ENCODE data around the gene FANK1. TPM values are rescaled to one million over a fixed set of nuclear protein-coding genes. Genes with fewer than 3 reads are reported as not detected.

The FANK1 gene
- total and polyA plus RNA-seq, 2 donors (not counting 1 experiment from before 2014, with no cell fraction given), result 0.13 TPM; not detected in 1

DNA sequence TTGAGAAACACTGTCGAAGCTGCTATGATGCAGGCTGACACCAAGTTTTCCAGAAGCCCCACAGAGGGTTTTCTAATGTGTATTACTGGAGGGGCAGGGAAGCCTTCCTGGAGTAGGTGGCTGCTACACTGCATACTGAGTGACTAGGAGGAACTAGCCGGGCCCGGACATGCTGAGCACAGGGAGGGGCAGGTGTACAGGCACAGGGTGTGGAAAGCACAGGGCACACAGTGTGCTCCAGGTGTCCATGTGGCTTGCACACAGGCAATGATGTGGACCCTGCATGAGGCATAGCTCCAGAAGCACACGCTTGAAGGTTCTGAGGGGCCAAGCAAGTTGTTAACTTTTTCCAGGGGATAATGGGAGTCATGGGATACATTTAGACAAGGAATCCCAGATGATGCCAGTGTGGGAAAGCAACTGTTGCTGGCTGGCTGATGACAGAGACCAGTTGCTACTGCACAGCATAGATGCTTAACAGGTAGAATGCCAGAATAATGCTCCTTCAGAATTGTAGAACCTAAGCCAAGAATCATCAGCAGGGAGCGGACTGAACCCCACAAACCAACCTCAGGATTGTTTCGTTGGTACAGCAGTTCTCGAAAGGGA is 29.8 kb upstream of the FANK1 start:
- WGBS (ENCODE audit: insufficient coverage), result 97% methylated on average over 7 of the region's 7 CpGs
- H3K9me3 ChIP-seq (ENCODE audit: control extremely low read depth in 1 of 3, control insufficient read depth in 2 of 3, insufficient read depth in 1 of 3, low read length in 2 of 3), result no peaks in the 10 kb centered on the region
- intact Hi-C loops (cut with micrococcal nuclease), result loop anchor here (5.0 kb wide), 1 partner anchor 116 kb away; no protein-coding TSS in a partner anchor
- no peak overlapping the region for H3K9ac ChIP-seq (ENCODE audit: low read length)
- DNase-seq (no peak), ATAC-seq (ENCODE audit: low read depth) (no peak)
- H3K4me3 ChIP-seq (ENCODE audit: control extremely low read depth in 1 of 5, extremely low read depth in 1 of 5, insufficient read depth in 1 of 5, low read depth in 2 of 5, low read length in 4 of 5), result no peak overlapping the region
- no peaks in the 10 kb centered on the region for H4K20me1 ChIP-seq (ENCODE audit: control insufficient read depth, insufficient read depth, low read length, poor library complexity, severe bottlenecking)
- H3K27ac ChIP-seq (ENCODE audit: low read length in 2 of 2), result no peak overlapping the region
- no peaks in the 10 kb centered on the region for H3K9me3 Mint-ChIP-seq (ENCODE audit: insufficient read depth)
- no peak overlapping the region for H3K4me2 ChIP-seq (replicated peaks; ENCODE audit: low read depth, low read length, poor library complexity, severe bottlenecking)
- H3K27me3 Mint-ChIP-seq, result no peaks in the 10 kb centered on the region
- no peak overlapping the region for H3K4me3 Mint-ChIP-seq
- no peak for TF ChIP-seq EZH2 (IDR thresholded peaks at IDR 0.05; ENCODE audit: borderline replicate concordance, insufficient read depth, low read depth, low read length, poor library complexity, severe bottlenecking)
- TF ChIP-seq, protein P1, sequence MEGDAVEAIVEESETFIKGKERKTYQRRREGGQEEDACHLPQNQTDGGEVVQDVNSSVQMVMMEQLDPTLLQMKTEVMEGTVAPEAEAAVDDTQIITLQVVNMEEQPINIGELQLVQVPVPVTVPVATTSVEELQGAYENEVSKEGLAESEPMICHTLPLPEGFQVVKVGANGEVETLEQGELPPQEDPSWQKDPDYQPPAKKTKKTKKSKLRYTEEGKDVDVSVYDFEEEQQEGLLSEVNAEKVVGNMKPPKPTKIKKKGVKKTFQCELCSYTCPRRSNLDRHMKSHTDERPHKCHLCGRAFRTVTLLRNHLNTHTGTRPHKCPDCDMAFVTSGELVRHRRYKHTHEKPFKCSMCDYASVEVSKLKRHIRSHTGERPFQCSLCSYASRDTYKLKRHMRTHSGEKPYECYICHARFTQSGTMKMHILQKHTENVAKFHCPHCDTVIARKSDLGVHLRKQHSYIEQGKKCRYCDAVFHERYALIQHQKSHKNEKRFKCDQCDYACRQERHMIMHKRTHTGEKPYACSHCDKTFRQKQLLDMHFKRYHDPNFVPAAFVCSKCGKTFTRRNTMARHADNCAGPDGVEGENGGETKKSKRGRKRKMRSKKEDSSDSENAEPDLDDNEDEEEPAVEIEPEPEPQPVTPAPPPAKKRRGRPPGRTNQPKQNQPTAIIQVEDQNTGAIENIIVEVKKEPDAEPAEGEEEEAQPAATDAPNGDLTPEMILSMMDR (IDR thresholded peaks at IDR 0.05), result no peak
- no peaks in the 10 kb centered on the region for H3K36me3 ChIP-seq (replicated peaks in 1 of 2; ENCODE audit: control extremely low read depth in 1 of 2, control insufficient read depth in 1 of 2, extremely low read depth in 1 of 2, insufficient read depth in 2 of 2, low read length in 1 of 2)
- H3K4me1 ChIP-seq (ENCODE audit: control insufficient read depth in 2 of 2, insufficient read depth in 2 of 2, low read length in 2 of 2), result no peaks in the 10 kb centered on the region
- no peaks in the 10 kb centered on the region for H3K4me1 Mint-ChIP-seq
- CTCF ChIA-PET, result interaction anchor here (0.7 to 1.2 kb wide), 2 partner anchors 16 kb away, joined by 3 read pairs; no protein-coding TSS in a partner anchor
- no peak overlapping the region for H3K27ac Mint-ChIP-seq
- H3K79me2 ChIP-seq (ENCODE audit: control insufficient read depth, insufficient read depth, low read length), result no peaks in the 10 kb centered on the region
- POLR2A ChIA-PET, result no interaction called here
- no peak overlapping the region for H2AFZ ChIP-seq (ENCODE audit: insufficient read depth, low read depth, low read length, poor library complexity, severe bottlenecking)
- no peaks in the 10 kb centered on the region for H3K27me3 ChIP-seq (replicated peaks in 1 of 4; ENCODE audit: control extremely low read depth in 1 of 4, control insufficient read depth in 3 of 4, insufficient read depth in 4 of 4, low read length in 3 of 4)

DNA sequence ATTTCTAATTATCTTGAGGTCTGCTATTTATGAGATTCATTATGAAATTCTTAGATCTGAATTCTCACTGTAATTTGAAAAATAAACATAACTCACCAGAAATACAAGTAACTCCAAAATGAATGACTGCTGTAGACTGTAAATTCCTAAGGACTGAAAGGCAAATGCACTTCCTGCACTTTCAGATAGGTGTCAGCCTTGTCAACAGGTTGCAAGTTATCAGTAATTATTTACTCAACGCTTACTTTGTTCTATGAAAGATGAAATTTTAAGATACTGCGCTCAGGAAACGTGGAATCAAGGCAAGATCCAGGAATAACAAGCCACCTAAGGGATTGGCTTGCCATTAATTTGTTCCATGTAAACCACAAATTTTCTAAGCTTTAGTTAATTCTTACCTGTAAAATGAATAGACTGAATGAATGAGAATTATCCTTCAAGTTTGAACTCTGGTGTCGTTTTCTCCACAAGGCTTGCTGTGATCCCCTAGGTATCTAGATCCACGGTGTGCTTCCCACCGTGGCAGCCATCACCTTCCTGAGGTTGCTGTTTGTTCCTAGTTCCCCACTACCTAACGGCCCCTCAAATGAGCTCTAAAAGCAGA is 27.9 kb upstream of the FANK1 start:
- no peak overlapping the region for H3K4me2 ChIP-seq (replicated peaks; ENCODE audit: low read depth, low read length, poor library complexity, severe bottlenecking)
- DNase-seq, result peak; percentile 30
- ATAC-seq (ENCODE audit: low read depth), result no peak
- intact Hi-C loops (cut with micrococcal nuclease), result loop anchor here (2.0 to 5.0 kb wide), 2 partner anchors 114 to 880 kb away; no protein-coding TSS in a partner anchor
- H3K27ac ChIP-seq (ENCODE audit: low read length in 2 of 2), result no peak overlapping the region
- H3K9me3 ChIP-seq (ENCODE audit: control extremely low read depth in 1 of 3, control insufficient read depth in 2 of 3, insufficient read depth in 1 of 3, low read length in 2 of 3), result no peaks in the 10 kb centered on the region
- H2AFZ ChIP-seq (ENCODE audit: insufficient read depth, low read depth, low read length, poor library complexity, severe bottlenecking), result no peak overlapping the region
- Mint-ChIP-seq H3K4me3 (no peak overlapping the region), H3K9me3 (ENCODE audit: insufficient read depth) (no peaks in the 10 kb centered on the region), H3K27me3 (no peaks in the 10 kb centered on the region), H3K27ac (no peak overlapping the region), H3K4me1 (no peaks in the 10 kb centered on the region)
- no peak overlapping the region for H3K9ac ChIP-seq (ENCODE audit: low read length)
- 91% methylated on average over 3 of the region's 7 CpGs for WGBS (ENCODE audit: insufficient coverage)
- POLR2A ChIA-PET, result no interaction called here
- no peaks in the 10 kb centered on the region for H3K79me2 ChIP-seq (ENCODE audit: control insufficient read depth, insufficient read depth, low read length)
- no peak overlapping the region for H3K4me3 ChIP-seq (ENCODE audit: control extremely low read depth in 1 of 5, extremely low read depth in 1 of 5, insufficient read depth in 1 of 5, low read depth in 2 of 5, low read length in 4 of 5)
- H3K4me1 ChIP-seq (ENCODE audit: control insufficient read depth in 2 of 2, insufficient read depth in 2 of 2, low read length in 2 of 2), result no peaks in the 10 kb centered on the region
- H3K27me3 ChIP-seq (replicated peaks in 1 of 4; ENCODE audit: control extremely low read depth in 1 of 4, control insufficient read depth in 3 of 4, insufficient read depth in 4 of 4, low read length in 3 of 4), result no peaks in the 10 kb centered on the region
- CTCF ChIA-PET, result interaction anchor here (0.9 to 2.1 kb wide), 11 partner anchors 9 to 1986 kb away, joined by 3 to 13 read pairs (median 3); no protein-coding TSS in a partner anchor
- no peak for TF ChIP-seq EZH2 (IDR thresholded peaks at IDR 0.05; ENCODE audit: borderline replicate concordance, insufficient read depth, low read depth, low read length, poor library complexity, severe bottlenecking)
- TF ChIP-seq, protein P1 (IDR thresholded peaks at IDR 0.05), result peak; percentile 87
- H3K36me3 ChIP-seq (replicated peaks in 1 of 2; ENCODE audit: control extremely low read depth in 1 of 2, control insufficient read depth in 1 of 2, extremely low read depth in 1 of 2, insufficient read depth in 2 of 2, low read length in 1 of 2), result peaks cover 0 to 1% of the 10 kb centered on the region in 2 experiments
- no peaks in the 10 kb centered on the region for H4K20me1 ChIP-seq (ENCODE audit: control insufficient read depth, insufficient read depth, low read length, poor library complexity, severe bottlenecking)
